Uterus (tissue), 4 donors: Measurements from ENCODE around the gene ZNF618. TPM values are rescaled to one million over a fixed set of nuclear protein-coding genes. Genes with fewer than 3 reads are reported as not detected.

Source experiments
- DNase-seq, 2 donors: peaks; one replicate each; pipeline ENCODE4 v3.0.0-alpha.2; 2019 to 2020
- H3K27ac ChIP-seq, 2 donors: fragments of 200-600 bp; sonication (generic); 1 replicate in 1 of 2; 2 replicates in 1 of 2; pipeline ENCODE4 v1.5.1; 2016 to 2018
- H3K27me3 ChIP-seq, 2 donors: fragments of 200-600 bp; sonication (generic); one replicate each; pipeline ENCODE4 v1.5.1; 2018 to 2019; ENCODE audit warnings: control low read depth in 1 of 2
- H3K36me3 ChIP-seq, 2 donors: fragments of 200-600 bp; sonication (generic); one replicate each; pipeline ENCODE4 v1.5.1; 2019; ENCODE audit warnings: control low read depth in 1 of 2
- H3K4me1 ChIP-seq, 2 donors: fragments of 200-600 bp; sonication (generic); one replicate each; pipeline ENCODE4 v1.5.1; 2018 to 2019; ENCODE audit warnings: control low read depth in 1 of 2
- H3K4me3 ChIP-seq, 2 donors: fragments of 200-600 bp; sonication (generic); 1 replicate in 1 of 2; 2 replicates in 1 of 2; pipeline ENCODE4 v1.5.1; 2018 to 2019; ENCODE audit warnings: mild to moderate bottlenecking in 1 of 2
- H3K9me3 ChIP-seq, 2 donors: fragments of 200-600 bp; sonication (generic); one replicate each; pipeline ENCODE4 v1.5.1; 2019; ENCODE audit warnings: control low read depth in 1 of 2
- POLR2A ChIP-seq, 2 donors: fragments of 450-650 bp; IDR thresholded peaks; one replicate each; pipeline ENCODE4 v1.6.1; 2016; ENCODE audit warnings: antibody characterized with exemption in 2 of 2, mild to moderate bottlenecking in 1 of 2, moderate library complexity in 1 of 2
- intact Hi-C: fragments of 100-400 bp; cut with DNase I; formaldehyde crosslinking; loops from one replicate; pipeline ENCODE4 v1.15.1; 2023; ENCODE audit warnings: low total_unique reads
- total RNA-seq, 4 donors: library from RNA; depleted of rRNA in 3 of 4; stranded (reverse); fragments of >200 nt in 3 of 4; gene quantifications; one replicate each; pipeline versions ENCODE4 v1.1.0 to v1.2.4, GENCODE V29; 2014 to 2023
- TF ChIP-seq, protein P1 (sequence below), 4 experiments: fragments of 200-600 bp in 2 of 4; fragments of 450-650 bp in 2 of 4; sonication (generic) in 2 of 4; IDR thresholded peaks; one replicate each; pipeline ENCODE4 v1.5.1; 2016 to 2019; ENCODE audit warnings: antibody characterized with exemption in 4 of 4, mild to moderate bottlenecking in 2 of 4, moderate library complexity in 1 of 4
- donor health status: DM: yes; HTN: yes; CAD: no.

Gene ZNF618
- total RNA-seq, 4 donors from 2014 or later: 3.8 to 24.2 (median 12.3) TPM

DNA sequence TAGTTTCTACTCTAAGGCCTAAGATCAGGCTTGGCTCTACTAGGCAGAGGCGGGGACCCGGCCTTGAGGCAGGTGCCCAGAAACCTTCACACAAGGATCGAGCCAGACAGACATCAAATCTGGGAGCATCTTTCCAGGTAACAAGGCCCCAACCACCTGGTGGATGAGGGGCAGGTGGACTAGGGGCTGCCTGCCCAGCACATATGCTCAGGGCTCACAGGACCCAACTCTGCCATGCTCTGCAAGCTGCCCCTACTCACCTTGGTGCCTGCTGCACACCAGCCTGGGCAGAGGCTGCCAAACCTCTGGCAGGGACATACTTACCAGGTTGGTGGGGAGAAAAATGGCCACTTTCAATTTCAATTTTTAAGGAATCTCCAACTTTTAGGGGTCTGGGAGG, 2.2 kb upstream of the ZNF618 start:
- no peak for DNase-seq
- Histone ChIP-seq H3K4me3 (no peak overlapping the region), H3K9me3 (no peaks in the 10 kb centered on the region), H3K27ac (no peak overlapping the region), H3K36me3 (no peaks in the 10 kb centered on the region), H3K27me3 (no peaks in the 10 kb centered on the region), H3K4me1 (no peaks in the 10 kb centered on the region)
- TF ChIP-seq POLR2A (IDR thresholded peaks at IDR 0.05): no peak
- intact Hi-C loops: no loop called here

DNA sequence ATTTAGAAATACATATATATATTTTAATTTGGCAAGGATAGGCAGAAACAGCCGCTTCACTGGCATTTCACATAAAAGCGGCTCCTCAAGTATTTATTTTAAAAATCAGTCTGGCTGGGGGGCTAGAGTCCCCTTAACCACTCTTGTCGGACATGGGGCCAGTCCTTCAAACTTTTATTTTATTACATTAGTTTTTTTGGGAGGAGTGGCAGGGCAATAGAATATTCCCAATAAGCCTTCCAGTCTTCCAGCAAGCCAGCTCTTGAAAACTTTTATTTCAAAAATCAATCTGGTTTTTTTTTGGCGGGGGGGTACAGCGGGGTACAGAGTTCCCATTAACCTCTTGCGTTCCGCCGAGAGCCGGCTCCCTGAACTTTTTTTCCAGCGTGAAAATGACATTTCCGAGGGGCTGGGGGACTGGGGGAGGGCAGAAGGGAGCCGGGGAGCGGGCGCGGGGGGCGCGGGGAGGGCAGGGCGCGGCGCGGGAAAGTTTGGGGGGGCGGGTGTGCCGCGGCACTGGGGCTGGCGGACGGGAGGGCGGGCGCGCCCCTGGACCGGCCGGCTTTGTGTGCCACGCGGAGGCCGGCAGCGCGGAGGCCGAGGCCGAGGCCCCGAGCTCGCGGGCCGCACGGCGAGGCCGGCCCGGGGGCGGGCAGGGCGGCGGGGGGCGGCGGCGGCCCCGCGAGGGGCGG, 504 bp upstream of the ZNF618 start:
- TF ChIP-seq POLR2A (IDR thresholded peaks at IDR 0.05): no peak
- TF ChIP-seq, protein P1, sequence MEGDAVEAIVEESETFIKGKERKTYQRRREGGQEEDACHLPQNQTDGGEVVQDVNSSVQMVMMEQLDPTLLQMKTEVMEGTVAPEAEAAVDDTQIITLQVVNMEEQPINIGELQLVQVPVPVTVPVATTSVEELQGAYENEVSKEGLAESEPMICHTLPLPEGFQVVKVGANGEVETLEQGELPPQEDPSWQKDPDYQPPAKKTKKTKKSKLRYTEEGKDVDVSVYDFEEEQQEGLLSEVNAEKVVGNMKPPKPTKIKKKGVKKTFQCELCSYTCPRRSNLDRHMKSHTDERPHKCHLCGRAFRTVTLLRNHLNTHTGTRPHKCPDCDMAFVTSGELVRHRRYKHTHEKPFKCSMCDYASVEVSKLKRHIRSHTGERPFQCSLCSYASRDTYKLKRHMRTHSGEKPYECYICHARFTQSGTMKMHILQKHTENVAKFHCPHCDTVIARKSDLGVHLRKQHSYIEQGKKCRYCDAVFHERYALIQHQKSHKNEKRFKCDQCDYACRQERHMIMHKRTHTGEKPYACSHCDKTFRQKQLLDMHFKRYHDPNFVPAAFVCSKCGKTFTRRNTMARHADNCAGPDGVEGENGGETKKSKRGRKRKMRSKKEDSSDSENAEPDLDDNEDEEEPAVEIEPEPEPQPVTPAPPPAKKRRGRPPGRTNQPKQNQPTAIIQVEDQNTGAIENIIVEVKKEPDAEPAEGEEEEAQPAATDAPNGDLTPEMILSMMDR (IDR thresholded peaks at IDR 0.05): no peak
- Histone ChIP-seq H3K4me3 (peak overlapping the region; percentile 20 to 54), H3K36me3 (no peaks in the 10 kb centered on the region), H3K27ac (peak overlapping the region; percentile 53 to 92), H3K27me3 (no peaks in the 10 kb centered on the region), H3K4me1 (no peaks in the 10 kb centered on the region), H3K9me3 (no peaks in the 10 kb centered on the region)
- intact Hi-C loops: no loop called here
- DNase-seq: no peak

DNA sequence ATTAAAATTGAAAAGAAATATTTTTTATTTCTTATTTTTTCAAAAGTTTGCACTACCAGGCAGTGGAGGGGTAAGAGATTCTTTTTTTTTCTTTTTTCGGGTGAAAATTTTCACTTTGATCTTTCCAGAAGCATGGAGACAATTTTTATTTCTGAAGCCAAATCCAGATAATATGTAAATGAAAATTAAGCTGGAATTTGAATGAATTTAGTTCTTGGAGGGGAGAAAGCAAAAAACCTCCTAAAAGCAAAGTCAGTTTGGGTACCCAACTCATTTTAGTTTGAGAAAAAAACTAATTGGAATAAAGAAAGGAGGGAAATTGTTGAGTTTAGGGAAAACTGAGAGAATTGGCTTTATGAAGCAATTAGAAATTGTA, 872 bp downstream of the ZNF618 start:
- no peaks in the 10 kb centered on the region for H3K9me3 ChIP-seq
- no peak for TF ChIP-seq POLR2A (IDR thresholded peaks at IDR 0.05)
- TF ChIP-seq, protein P1 (IDR thresholded peaks at IDR 0.05): peak in 1 of 4 experiments; percentile 25
- peak overlapping the region; percentile 94 to 97 for H3K4me3 ChIP-seq
- no peaks in the 10 kb centered on the region for H3K36me3 ChIP-seq
- DNase-seq: no peak
- peak overlapping the region; percentile 90 to 92 for H3K27ac ChIP-seq
- no peaks in the 10 kb centered on the region for H3K4me1 ChIP-seq
- intact Hi-C loops: no loop called here
- H3K27me3 ChIP-seq: no peaks in the 10 kb centered on the region

DNA sequence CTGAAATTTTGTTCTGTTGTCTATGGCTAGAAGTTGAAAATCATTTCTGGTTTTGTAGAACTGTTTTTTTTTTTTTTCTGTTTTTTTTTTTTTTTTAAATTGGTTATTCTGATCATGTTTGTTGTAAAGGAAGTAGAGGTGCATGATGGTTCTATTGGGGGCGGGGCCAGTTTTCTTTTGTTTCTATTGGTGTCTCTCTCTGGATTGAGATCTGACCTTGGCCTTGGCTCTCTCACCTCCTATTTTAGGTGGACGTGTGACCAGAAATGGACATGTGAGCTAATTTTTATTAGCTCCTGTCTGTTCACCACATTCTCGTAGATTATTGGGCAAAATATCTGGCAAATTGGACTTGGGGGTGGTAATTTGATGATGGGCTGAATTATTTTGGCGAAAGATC, 3.2 kb downstream of the ZNF618 start:
- no peaks in the 10 kb centered on the region for H3K27me3 ChIP-seq
- no peaks in the 10 kb centered on the region for H3K4me1 ChIP-seq
- DNase-seq: peak; percentile 48 to 79
- H3K4me3 ChIP-seq: peak overlapping the region in 1 of 2 donors; percentile 17
- TF ChIP-seq POLR2A (IDR thresholded peaks at IDR 0.05): no peak
- TF ChIP-seq, protein P1 (IDR thresholded peaks at IDR 0.05): no peak
- H3K27ac ChIP-seq: peak overlapping the region; percentile 57 to 68
- H3K9me3 ChIP-seq: no peaks in the 10 kb centered on the region
- no peaks in the 10 kb centered on the region for H3K36me3 ChIP-seq
- intact Hi-C loops: no loop called here

DNA sequence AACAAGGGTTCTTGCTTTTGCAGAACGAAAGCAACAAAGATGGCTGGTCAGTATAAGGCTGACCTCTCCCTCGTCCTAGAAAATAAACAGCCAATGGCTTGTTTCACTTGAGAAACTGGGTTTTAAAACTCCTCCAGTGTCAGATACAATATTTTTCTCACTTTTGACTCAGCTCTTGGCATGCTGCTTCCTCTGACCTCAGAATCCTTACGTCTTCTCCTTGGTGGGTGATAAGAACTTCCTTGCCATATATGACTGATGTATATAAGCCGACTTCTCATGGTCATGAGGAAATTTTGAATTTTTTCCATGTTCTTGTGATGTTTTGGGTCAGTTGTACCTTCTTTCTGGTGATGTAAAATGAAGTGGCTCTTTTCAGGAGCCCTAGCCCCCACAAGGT, 3.8 kb downstream of the ZNF618 start:
- TF ChIP-seq, protein P1 (IDR thresholded peaks at IDR 0.05): no peak
- TF ChIP-seq POLR2A (IDR thresholded peaks at IDR 0.05): no peak
- DNase-seq: no peak
- Histone ChIP-seq H3K27ac (peak overlapping the region; percentile 57 to 68), H3K36me3 (no peaks in the 10 kb centered on the region), H3K27me3 (no peaks in the 10 kb centered on the region), H3K9me3 (no peaks in the 10 kb centered on the region), H3K4me3 (peak overlapping the region in 1 of 2 donors; percentile 17), H3K4me1 (no peaks in the 10 kb centered on the region)
- intact Hi-C loops: no loop called here
